ENCODE measurements around the gene ABCB8.

ABCB8 gene

GRCh38 chr7:151063212-151063561 lies 34.9 kb downstream of the ABCB8 start:
- Histone ChIP-seq H3K27me3 (ENCODE audit: insufficient read depth, low read length, poor library complexity, severe bottlenecking) (no peaks in the 10 kb centered on the region), H3K9me3 (ENCODE audit: insufficient read depth, low read depth, low read length) (no peaks in the 10 kb centered on the region), H3K9me2 (replicated peaks; ENCODE audit: low read depth, low read length) (no peaks in the 10 kb centered on the region), H3K79me2 (ENCODE audit: insufficient read depth, low read length) (peaks cover 29% of the 10 kb centered on the region), H2AFZ (ENCODE audit: low read length) (no peak overlapping the region), H3K9ac (ENCODE audit: low read depth, low read length, poor library complexity, severe bottlenecking) (no peak overlapping the region), H3K36me3 (ENCODE audit: insufficient read depth, low read length) (peaks cover 30% of the 10 kb centered on the region; the same call in 1 of the 2 replicates), H4K20me1 (ENCODE audit: insufficient read depth, low read length, poor library complexity, severe bottlenecking) (peaks cover 28% of the 10 kb centered on the region), H3K4me3 (ENCODE audit: low read length, poor library complexity, severe bottlenecking) (no peak overlapping the region), H3K4me1 (ENCODE audit: insufficient read depth, low read length, poor library complexity, severe bottlenecking) (peaks cover 22% of the 10 kb centered on the region), H3K4me2 (ENCODE audit: low read depth, low read length, poor library complexity, severe bottlenecking) (no peak overlapping the region), H3F3A (ENCODE audit: low read depth) (no peaks in the 10 kb centered on the region)
- no peak for TF ChIP-seq EZH2phosphoT487 (IDR thresholded peaks at IDR 0.05; ENCODE audit: borderline replicate concordance)
- TF ChIP-seq CTCF (conservative IDR thresholded peaks at IDR 0.05; ENCODE audit: low read length): no peak

GRCh38 chr7:151064454-151064853 lies 36.2 kb downstream of the ABCB8 start:
- Histone ChIP-seq H3K27me3 (ENCODE audit: insufficient read depth, low read length, poor library complexity, severe bottlenecking) (no peaks in the 10 kb centered on the region), H3K4me3 (ENCODE audit: low read length, poor library complexity, severe bottlenecking) (no peak overlapping the region), H3K4me2 (ENCODE audit: low read depth, low read length, poor library complexity, severe bottlenecking) (no peak overlapping the region), H2AFZ (ENCODE audit: low read length) (no peak overlapping the region), H3K9me3 (ENCODE audit: insufficient read depth, low read depth, low read length) (no peaks in the 10 kb centered on the region), H3K4me1 (ENCODE audit: insufficient read depth, low read length, poor library complexity, severe bottlenecking) (peaks cover 13% of the 10 kb centered on the region), H3K36me3 (ENCODE audit: insufficient read depth, low read length) (peaks cover 36% of the 10 kb centered on the region; the same call in 1 of the 2 replicates), H3F3A (ENCODE audit: low read depth) (no peaks in the 10 kb centered on the region), H4K20me1 (ENCODE audit: insufficient read depth, low read length, poor library complexity, severe bottlenecking) (peaks cover 28% of the 10 kb centered on the region), H3K9ac (ENCODE audit: low read depth, low read length, poor library complexity, severe bottlenecking) (no peak overlapping the region), H3K9me2 (replicated peaks; ENCODE audit: low read depth, low read length) (no peaks in the 10 kb centered on the region), H3K79me2 (ENCODE audit: insufficient read depth, low read length) (peaks cover 29% of the 10 kb centered on the region)
- TF ChIP-seq CTCF (conservative IDR thresholded peaks at IDR 0.05; ENCODE audit: low read length): no peak
- TF ChIP-seq EZH2phosphoT487 (IDR thresholded peaks at IDR 0.05; ENCODE audit: borderline replicate concordance): no peak

GRCh38 chr7:151064993-151065392 lies 36.7 kb downstream of the ABCB8 start:
- Histone ChIP-seq H3K9me3 (ENCODE audit: insufficient read depth, low read depth, low read length) (no peaks in the 10 kb centered on the region), H3K9me2 (replicated peaks; ENCODE audit: low read depth, low read length) (no peaks in the 10 kb centered on the region), H3K4me1 (ENCODE audit: insufficient read depth, low read length, poor library complexity, severe bottlenecking) (peaks cover 13% of the 10 kb centered on the region), H3K9ac (ENCODE audit: low read depth, low read length, poor library complexity, severe bottlenecking) (no peak overlapping the region), H3K4me3 (ENCODE audit: low read length, poor library complexity, severe bottlenecking) (no peak overlapping the region), H4K20me1 (ENCODE audit: insufficient read depth, low read length, poor library complexity, severe bottlenecking) (peaks cover 26% of the 10 kb centered on the region), H3F3A (ENCODE audit: low read depth) (no peaks in the 10 kb centered on the region), H3K27me3 (ENCODE audit: insufficient read depth, low read length, poor library complexity, severe bottlenecking) (no peaks in the 10 kb centered on the region), H2AFZ (ENCODE audit: low read length) (no peak overlapping the region), H3K4me2 (ENCODE audit: low read depth, low read length, poor library complexity, severe bottlenecking) (no peak overlapping the region), H3K36me3 (ENCODE audit: insufficient read depth, low read length) (peaks cover 41% of the 10 kb centered on the region; the same call in 1 of the 2 replicates), H3K79me2 (ENCODE audit: insufficient read depth, low read length) (peaks cover 27% of the 10 kb centered on the region)
- TF ChIP-seq CTCF (conservative IDR thresholded peaks at IDR 0.05; ENCODE audit: low read length): no peak
- no peak for TF ChIP-seq EZH2phosphoT487 (IDR thresholded peaks at IDR 0.05; ENCODE audit: borderline replicate concordance)
